Panc1 (cell line): ENCODE results near the gene EIF2B5.

Experiments used
- TCF7L2 ChIP-seq: IDR thresholded peaks from 2 replicates; pipeline ENCODE4 v1.6.1; 2011; ENCODE audit warnings: mild to moderate bottlenecking, low read depth, low read length, inconsistent platforms
- TF ChIP-seq, protein P1 (sequence below): fragments of 450-650 bp; IDR thresholded peaks from 2 replicates; pipeline ENCODE4 v1.5.1; 2017; ENCODE audit warnings: mild to moderate bottlenecking

DNA sequence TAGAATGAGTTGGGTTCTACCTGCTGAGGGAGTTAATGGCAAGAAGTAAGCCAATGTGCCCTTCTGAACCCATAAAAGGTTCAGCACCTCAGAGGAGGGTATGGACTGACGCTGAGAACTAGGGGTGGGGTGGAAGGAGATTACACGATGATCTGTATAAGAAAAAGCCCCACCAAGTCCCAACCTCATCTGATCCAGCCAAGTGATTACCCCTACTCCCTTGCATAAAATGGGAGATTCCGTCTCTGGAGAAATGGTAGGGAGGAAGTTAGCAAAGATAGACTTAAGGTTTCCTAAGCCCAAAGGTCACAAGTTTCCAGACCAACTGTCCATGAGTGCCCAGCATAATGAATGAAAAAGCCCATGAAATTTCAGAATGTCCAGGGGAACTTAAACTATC, 12.9 kb downstream of the EIF2B5 start:
- TF ChIP-seq, protein P1, sequence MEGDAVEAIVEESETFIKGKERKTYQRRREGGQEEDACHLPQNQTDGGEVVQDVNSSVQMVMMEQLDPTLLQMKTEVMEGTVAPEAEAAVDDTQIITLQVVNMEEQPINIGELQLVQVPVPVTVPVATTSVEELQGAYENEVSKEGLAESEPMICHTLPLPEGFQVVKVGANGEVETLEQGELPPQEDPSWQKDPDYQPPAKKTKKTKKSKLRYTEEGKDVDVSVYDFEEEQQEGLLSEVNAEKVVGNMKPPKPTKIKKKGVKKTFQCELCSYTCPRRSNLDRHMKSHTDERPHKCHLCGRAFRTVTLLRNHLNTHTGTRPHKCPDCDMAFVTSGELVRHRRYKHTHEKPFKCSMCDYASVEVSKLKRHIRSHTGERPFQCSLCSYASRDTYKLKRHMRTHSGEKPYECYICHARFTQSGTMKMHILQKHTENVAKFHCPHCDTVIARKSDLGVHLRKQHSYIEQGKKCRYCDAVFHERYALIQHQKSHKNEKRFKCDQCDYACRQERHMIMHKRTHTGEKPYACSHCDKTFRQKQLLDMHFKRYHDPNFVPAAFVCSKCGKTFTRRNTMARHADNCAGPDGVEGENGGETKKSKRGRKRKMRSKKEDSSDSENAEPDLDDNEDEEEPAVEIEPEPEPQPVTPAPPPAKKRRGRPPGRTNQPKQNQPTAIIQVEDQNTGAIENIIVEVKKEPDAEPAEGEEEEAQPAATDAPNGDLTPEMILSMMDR = no peak
- no peak for TF ChIP-seq TCF7L2
